ENCODE results near the gene OPCML. TPM values are rescaled to one million over a fixed set of nuclear protein-coding genes. Genes with fewer than 3 reads are reported as not detected.

OPCML gene
- polyA plus RNA-seq, 1 donor (not counting 4 experiments of a cell fraction or from before 2014, with no cell fraction given) = 0.04 TPM

GRCh38 chr11:132943357-132943705 lies 589.0 kb downstream of the OPCML start:
- no peaks in the 10 kb centered on the region for H3K9me1 ChIP-seq (ENCODE audit: control insufficient read depth, extremely low read depth, insufficient read depth, low read length)
- H2AFZ ChIP-seq (ENCODE audit: control insufficient read depth, low read length) = no peak overlapping the region
- no peaks in the 10 kb centered on the region for H3K4me1 ChIP-seq (ENCODE audit: control insufficient read depth, extremely low read depth, insufficient read depth, low read length)
- no peak overlapping the region for H3K27ac ChIP-seq (ENCODE audit: control insufficient read depth, insufficient read depth, low read length)
- dilution Hi-C loops (cut with MboI; ENCODE audit: extremely low pct_ligation_motif_present, low sequenced_read_pairs) = no loop called here
- H3K9me3 ChIP-seq (ENCODE audit: control insufficient read depth, low read depth, low read length) = no peaks in the 10 kb centered on the region
- H3K9ac ChIP-seq (ENCODE audit: control insufficient read depth, extremely low read depth, insufficient read depth, low read length) = no peak overlapping the region
- peaks cover 21% of the 10 kb centered on the region for H3K27me3 ChIP-seq (ENCODE audit: control insufficient read depth, extremely low read depth, insufficient read depth, low read length)
- DNase-seq (ENCODE audit: low read depth, low spot score) (no peak), FAIRE-seq (no peak)
- H4K20me1 ChIP-seq (ENCODE audit: control insufficient read depth, extremely low read depth, insufficient read depth, low read length) = no peaks in the 10 kb centered on the region
- no peaks in the 10 kb centered on the region for H3K36me3 ChIP-seq (ENCODE audit: control insufficient read depth in 2 of 2, extremely low read depth in 1 of 2, insufficient read depth in 2 of 2, low read length in 2 of 2)
- no peak overlapping the region for H3K4me3 ChIP-seq (ENCODE audit: control insufficient read depth in 2 of 3, extremely low read depth in 1 of 3, insufficient read depth in 2 of 3, low read depth in 1 of 3, low read length in 3 of 3)
- TF ChIP-seq EZH2 (IDR thresholded peaks at IDR 0.05; ENCODE audit: low read length) (no peak), CTCF (optimal IDR thresholded peaks at IDR 0.05 in 1 of 3, IDR thresholded peaks at IDR 0.05 in 1 of 3, conservative IDR thresholded peaks at IDR 0.05 in 1 of 3; ENCODE audit: extremely low read depth in 1 of 3, insufficient read depth in 2 of 3, low read length in 3 of 3) (no peak)
- H3K4me2 ChIP-seq (ENCODE audit: control insufficient read depth, extremely low read depth, insufficient read depth, low read depth, low read length) = no peak overlapping the region
- no peaks in the 10 kb centered on the region for H3K79me2 ChIP-seq (ENCODE audit: control insufficient read depth, insufficient read depth, low read length)

GRCh38 chr11:132942611-132943356 lies 589.5 kb downstream of the OPCML start:
- no peaks in the 10 kb centered on the region for H4K20me1 ChIP-seq (ENCODE audit: control insufficient read depth, extremely low read depth, insufficient read depth, low read length)
- H3K9me3 ChIP-seq (ENCODE audit: control insufficient read depth, low read depth, low read length) = no peaks in the 10 kb centered on the region
- H3K9ac ChIP-seq (ENCODE audit: control insufficient read depth, extremely low read depth, insufficient read depth, low read length) = no peak overlapping the region
- H3K27ac ChIP-seq (ENCODE audit: control insufficient read depth, insufficient read depth, low read length) = no peak overlapping the region
- dilution Hi-C loops (cut with MboI; ENCODE audit: extremely low pct_ligation_motif_present, low sequenced_read_pairs) = no loop called here
- no peaks in the 10 kb centered on the region for H3K79me2 ChIP-seq (ENCODE audit: control insufficient read depth, insufficient read depth, low read length)
- no peak overlapping the region for H2AFZ ChIP-seq (ENCODE audit: control insufficient read depth, low read length)
- H3K4me2 ChIP-seq (ENCODE audit: control insufficient read depth, extremely low read depth, insufficient read depth, low read depth, low read length) = no peak overlapping the region
- H3K4me3 ChIP-seq (ENCODE audit: control insufficient read depth in 2 of 3, extremely low read depth in 1 of 3, insufficient read depth in 2 of 3, low read depth in 1 of 3, low read length in 3 of 3) = no peak overlapping the region
- H3K4me1 ChIP-seq (ENCODE audit: control insufficient read depth, extremely low read depth, insufficient read depth, low read length) = no peaks in the 10 kb centered on the region
- no peaks in the 10 kb centered on the region for H3K9me1 ChIP-seq (ENCODE audit: control insufficient read depth, extremely low read depth, insufficient read depth, low read length)
- H3K27me3 ChIP-seq (ENCODE audit: control insufficient read depth, extremely low read depth, insufficient read depth, low read length) = peaks cover 21% of the 10 kb centered on the region
- TF ChIP-seq EZH2 (IDR thresholded peaks at IDR 0.05; ENCODE audit: low read length) = no peak
- TF ChIP-seq CTCF (optimal IDR thresholded peaks at IDR 0.05 in 1 of 3, IDR thresholded peaks at IDR 0.05 in 1 of 3, conservative IDR thresholded peaks at IDR 0.05 in 1 of 3; ENCODE audit: extremely low read depth in 1 of 3, insufficient read depth in 2 of 3, low read length in 3 of 3) = no peak
- no peak for FAIRE-seq
- no peaks in the 10 kb centered on the region for H3K36me3 ChIP-seq (ENCODE audit: control insufficient read depth in 2 of 2, extremely low read depth in 1 of 2, insufficient read depth in 2 of 2, low read length in 2 of 2)
- no peak for DNase-seq (ENCODE audit: low read depth, low spot score)

Measured in keratinocyte (primary cell).